Fibroblast of the conjunctiva (primary cell): ENCODE measurements around the gene CD34.
"Not testable (repeated sequence)": the region's sequence is repeated elsewhere in the genome, so short reads cannot be mapped to it uniquely, and the experiment has no call there.

Experiments
- DNase-seq: peaks from one replicate; pipeline ENCODE4 v3.0.0-alpha.2; 2010; ENCODE audit warnings: low read depth

CD34 gene

GRCh38 chr1:207926984-207927383 lies 16.1 kb upstream of the CD34 start:
- DNase-seq, result no peak

DNA sequence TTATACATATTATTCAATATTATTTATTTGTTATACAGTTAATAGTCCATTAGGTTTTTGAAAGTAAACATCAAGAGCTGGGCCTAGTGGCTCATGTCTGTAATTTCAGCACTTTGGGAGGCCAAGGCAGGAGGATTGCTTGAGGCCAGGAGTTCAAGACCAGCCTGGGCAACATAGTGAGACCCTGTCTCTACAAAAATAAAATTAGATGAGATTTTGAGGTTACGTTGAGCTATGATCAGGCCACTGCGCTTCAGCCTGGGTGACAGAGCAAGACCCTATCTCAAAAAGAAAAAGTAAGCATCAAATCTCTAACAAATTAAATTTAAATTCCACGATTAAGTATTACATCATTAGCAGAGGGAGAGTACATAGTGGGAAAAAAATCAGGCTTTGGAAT lies 15.0 kb upstream of the CD34 start:
- DNase-seq, result not testable (repeated sequence)

DNA sequence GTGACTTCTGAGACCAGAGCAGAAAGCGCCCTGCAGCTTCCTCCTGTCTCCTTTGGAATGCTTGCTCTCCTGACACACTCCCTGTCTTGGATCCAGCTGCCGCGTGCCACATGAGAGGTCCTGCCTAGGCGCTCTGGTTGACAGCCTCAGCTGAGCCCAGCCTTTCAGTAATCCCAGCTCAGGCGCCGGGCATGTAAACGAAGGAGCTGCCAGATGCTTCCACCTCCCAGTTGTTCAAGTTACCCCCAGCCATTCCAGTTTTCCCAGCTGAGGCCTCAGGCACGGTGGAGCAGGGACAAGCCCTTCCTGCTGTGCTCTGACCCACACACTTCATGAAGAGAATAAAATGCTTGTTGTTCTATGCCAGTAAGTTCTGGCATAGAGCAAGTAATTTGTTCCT lies 14.3 kb upstream of the CD34 start:
- DNase-seq, result no peak

DNA sequence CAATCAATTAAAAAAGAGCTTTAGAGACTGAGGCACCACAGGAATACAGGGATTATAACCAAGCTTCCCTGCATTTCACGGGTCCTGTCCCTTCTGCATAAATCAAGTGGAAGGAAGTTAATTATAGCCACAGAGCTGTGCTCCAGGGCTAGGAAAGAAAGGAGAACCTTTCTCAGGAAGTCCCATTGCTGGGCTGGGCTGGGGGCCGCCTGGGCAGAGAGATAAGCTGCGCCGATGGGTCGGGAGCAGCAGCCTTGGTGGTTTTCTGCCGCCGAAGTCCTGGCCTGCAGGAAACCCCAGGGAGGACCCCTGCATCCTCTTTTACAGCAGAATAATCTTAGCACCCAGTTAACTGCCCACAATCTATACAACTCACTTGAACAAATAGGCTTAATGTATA lies 12.6 kb upstream of the CD34 start:
- DNase-seq, result no peak

GRCh38 chr1:207923121-207923520 lies 12.2 kb upstream of the CD34 start:
- DNase-seq, result no peak

DNA sequence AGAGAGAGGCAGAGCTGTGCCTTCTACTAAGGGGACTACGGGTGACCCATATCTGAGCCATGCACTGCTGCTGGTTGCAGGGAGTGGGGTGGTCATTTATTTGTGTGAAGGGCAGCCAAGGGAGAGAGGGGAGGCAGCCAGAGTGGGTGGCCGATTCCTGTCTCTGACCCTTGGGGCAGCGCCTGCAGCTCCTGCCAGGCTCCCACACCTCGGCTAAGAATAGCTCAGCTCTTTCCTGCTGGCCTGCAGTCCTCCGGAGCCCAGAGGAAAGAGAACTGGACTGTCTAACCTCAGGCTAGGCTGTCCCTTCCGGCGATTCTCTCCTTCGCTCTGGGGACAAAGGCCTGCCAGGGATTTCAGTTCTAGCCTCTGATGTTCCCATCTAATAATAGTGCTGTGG lies 11.6 kb upstream of the CD34 start:
- no peak for DNase-seq

- no peak for DNase-seq
Measured at GRCh38 chr1:207921321-207921720, 10.4 kb upstream of the CD34 start.

DNA sequence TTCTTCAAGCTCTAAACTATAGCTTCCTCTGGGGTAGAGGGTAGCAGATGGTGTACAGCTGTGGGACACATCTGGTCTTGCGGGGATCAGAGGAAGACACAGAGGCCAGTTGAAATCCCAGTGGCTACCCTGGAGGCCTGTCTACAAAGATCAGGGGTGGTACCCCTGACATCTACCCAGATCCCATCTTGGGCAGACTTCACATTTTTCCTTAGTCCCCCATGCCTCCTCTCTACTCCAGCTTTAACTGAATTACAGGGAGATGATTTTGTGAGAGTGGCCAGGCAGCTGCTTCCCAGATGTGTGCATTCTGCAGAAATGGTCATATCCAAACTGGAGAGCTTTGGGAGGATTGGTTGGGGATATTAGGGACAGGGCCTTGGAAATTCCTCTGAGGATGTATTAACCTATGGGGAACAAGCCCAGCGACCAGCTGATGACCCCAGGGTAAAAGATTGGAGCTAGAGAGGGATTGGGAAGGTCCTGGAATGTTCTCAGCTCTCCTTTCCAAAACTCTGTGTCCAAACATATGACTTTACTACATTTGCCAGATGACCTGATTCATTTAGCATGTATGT lies 9.6 kb upstream of the CD34 start:
- no peak for DNase-seq

DNA sequence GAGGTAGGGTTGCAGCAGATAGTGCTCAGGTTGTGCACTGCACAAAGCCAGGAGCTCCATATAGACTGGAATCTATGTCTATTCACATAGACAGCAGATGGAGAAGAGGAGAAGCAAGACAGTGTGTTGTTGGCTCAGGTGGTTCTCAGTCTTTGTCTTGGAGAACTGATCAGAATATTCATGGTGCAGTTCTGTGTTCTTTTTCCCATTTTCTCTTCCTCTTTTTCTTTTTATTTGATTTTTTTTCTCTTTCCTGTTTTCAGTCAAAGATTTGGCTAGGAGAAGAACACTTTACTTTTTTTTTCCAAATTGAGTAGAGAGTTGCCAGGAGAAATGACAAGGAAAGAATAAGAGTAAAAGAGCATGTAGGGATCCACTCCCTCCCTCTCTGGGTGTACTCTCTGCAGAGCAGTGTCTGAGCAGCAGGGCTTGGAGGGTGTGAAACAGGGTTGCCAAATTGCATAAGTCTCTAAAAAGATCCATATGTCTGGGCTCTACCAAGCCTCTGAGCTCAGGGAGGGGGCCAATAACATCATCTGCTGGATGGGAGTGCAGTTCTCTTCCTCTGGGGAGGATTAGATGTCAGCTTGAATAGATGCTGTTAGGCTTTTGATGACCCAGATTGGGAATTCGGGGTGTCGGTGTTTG lies 8.7 kb upstream of the CD34 start:
- peak; percentile 89 for DNase-seq

- DNase-seq, result no peak
Measured at GRCh38 chr1:207918581-207918980, 7.7 kb upstream of the CD34 start.

DNA sequence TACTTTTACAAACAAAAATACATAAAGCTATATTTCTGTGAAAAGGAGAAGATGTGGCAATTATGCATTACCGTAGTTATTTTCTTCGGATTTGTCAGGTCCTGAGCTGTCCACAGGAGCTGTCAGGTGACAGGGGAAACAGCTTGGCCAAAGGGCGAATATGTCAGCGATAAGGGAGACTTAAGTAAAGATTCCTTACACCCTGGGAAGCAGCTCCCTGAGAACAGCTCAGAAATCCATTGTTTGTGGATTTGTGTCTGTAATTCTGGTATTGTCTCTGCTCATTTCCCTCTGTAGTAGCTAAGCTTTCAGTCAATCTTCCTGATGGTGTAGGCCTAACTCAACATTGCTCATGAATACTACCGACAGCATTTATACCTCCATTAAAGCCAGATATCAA lies 7.1 kb upstream of the CD34 start:
- DNase-seq, result no peak

- no peak for DNase-seq
Measured at GRCh38 chr1:207917080-207917479, 6.2 kb upstream of the CD34 start.

DNA sequence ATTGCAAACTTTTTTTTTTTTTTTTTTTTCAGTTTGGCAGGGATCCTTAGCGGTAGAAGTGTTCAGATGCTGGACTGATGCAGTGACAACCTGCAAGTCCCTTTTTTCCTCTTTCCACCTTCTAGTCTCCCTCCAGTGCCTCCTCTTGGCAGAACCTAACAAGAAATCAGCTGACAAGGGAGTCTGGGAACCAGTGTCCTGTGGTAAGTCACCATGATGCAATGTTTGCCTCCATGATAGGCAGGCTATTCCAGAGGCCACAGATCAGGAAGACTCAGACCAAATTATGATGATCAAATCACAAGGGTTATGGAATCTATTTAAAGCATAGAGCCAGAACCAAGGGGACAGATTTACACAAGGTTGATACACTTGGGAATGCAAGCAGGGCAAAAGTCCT lies 3.0 kb upstream of the CD34 start:
- no peak for DNase-seq

DNA sequence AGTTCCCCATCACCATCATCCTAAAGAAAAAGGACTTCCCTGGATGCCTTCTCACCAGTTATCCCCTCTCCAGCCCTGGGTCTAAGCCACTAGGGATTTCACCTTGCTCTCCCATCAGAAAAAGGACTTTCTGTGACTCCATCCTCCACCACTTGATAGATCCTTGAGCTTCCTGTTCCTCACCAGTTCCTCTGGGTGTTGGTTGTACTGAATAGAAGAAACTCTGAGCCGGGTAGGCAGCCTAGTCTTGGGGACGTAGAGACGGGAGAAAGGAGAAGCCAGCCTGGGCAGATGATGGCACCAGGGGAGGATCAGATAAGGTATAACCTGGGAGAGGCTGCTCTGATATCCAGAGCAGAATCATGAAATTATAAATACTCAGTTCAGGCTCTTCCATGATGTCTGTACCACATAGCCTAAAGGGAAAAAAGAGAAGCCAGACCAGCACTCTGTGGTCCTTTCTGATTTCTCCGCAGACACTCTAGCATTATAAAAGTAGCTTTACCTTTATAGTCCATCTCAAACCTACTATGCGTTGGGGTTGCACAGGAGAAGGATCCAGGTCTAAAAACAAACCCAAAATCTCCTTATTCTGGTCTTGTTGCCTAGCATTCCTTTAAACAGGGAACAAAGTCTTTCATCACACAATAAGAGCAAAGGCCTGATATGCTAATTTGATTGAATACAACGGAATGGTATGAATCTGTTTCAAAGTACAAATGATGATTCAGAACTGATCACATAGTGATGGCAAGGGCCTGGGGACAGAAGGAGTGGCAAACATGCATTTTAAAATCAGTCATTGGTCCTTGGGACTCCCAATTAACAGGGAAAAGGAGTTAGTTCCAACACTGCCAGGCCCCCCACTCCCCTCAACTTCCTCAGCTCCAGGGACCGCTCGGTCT lies 1.2 kb upstream of the CD34 start:
- no peak for DNase-seq

GRCh38 chr1:207909687-207910086 lies 1.2 kb downstream of the CD34 start:
- no peak for DNase-seq

GRCh38 chr1:207908107-207908734 lies 2.7 kb downstream of the CD34 start:
- DNase-seq, result no peak

GRCh38 chr1:207904391-207904790 lies 6.5 kb downstream of the CD34 start:
- DNase-seq, result no peak

DNA sequence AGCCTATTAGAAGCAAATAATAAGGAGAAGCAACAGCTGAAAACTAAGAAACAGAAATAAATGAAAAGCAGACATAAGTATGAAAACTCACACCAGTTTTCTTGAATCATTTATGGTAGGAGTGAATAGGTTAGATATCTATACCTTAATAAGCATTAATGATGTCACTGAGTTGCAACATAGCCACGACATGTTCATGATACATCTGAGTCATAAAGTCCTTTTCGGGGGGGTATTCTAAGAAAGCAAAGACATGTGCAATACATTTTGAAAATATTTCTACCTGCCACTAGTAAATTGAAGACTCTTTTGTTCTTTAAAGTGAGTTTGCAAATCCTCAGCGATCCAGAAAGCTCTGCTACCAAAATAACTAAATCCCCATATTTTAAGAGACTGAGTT lies 7.2 kb downstream of the CD34 start:
- DNase-seq, result no peak

GRCh38 chr1:207903053-207903452 lies 7.9 kb downstream of the CD34 start:
- no peak for DNase-seq

- DNase-seq, result no peak
Measured at GRCh38 chr1:207902566-207902965, 8.4 kb downstream of the CD34 start.

GRCh38 chr1:207901041-207901653 lies 9.8 kb downstream of the CD34 start:
- DNase-seq, result no peak

DNA sequence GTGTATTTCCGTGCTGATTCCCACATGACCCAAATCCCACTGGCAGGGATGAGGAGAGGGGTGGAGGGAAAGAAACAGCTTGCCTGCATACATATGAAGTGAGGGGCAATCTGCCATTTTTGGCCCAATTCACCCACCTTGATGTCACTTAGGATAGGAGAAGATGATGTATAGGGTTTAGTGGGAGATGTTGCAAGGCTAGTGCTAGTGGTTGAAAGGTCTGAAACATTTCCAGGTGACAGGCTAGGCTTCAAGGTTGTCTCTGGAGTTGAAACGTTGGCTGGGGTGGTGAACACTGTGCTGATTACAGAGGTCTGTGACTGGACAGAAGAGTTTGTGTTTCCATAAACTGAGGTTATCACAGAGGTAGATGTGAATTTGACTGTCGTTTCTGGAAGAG lies 12.1 kb downstream of the CD34 start:
- DNase-seq, result no peak
